Measurements from ENCODE around the gene ANKS1B. TPM values are rescaled to one million over a fixed set of nuclear protein-coding genes. Genes with fewer than 3 reads are reported as not detected.
"Not testable (repeated sequence)": the region's sequence is repeated elsewhere in the genome, so short reads cannot be mapped to it uniquely, and the experiment has no call there.

The ANKS1B gene
- polyA plus RNA-seq, 3 donors, result 3.9 to 5.2 (median 4.6) TPM

- DNase-seq (ENCODE audit: extremely low read depth in 1 of 11, low read depth in 9 of 11, low spot score in 4 of 11), result no peak
Measured at GRCh38 chr12:99372257-99372920, 612.3 kb downstream of the ANKS1B start.

- DNase-seq (ENCODE audit: extremely low read depth in 1 of 11, low read depth in 9 of 11, low spot score in 4 of 11), result peak in 9 of 11 donors; percentile 3 to 31 (median 17)
Measured at GRCh38 chr12:99370421-99371138, 614.2 kb downstream of the ANKS1B start.

GRCh38 chr12:99367181-99367580, 617.6 kb downstream of the ANKS1B start:
- DNase-seq (ENCODE audit: extremely low read depth in 1 of 11, low read depth in 9 of 11, low spot score in 4 of 11), result no peak

- DNase-seq (ENCODE audit: extremely low read depth in 1 of 11, low read depth in 9 of 11, low spot score in 4 of 11), result no peak
Measured at GRCh38 chr12:99352269-99352668, 632.5 kb downstream of the ANKS1B start.

GRCh38 chr12:99343960-99344359, 640.8 kb downstream of the ANKS1B start:
- no peak for DNase-seq (ENCODE audit: extremely low read depth in 1 of 11, low read depth in 9 of 11, low spot score in 4 of 11)

- DNase-seq (ENCODE audit: extremely low read depth in 1 of 11, low read depth in 9 of 11, low spot score in 4 of 11), result no peak
Measured at GRCh38 chr12:99339663-99340062, 645.1 kb downstream of the ANKS1B start.

GRCh38 chr12:99334285-99335056, 650.3 kb downstream of the ANKS1B start:
- DNase-seq (ENCODE audit: extremely low read depth in 1 of 11, low read depth in 9 of 11, low spot score in 4 of 11), result no peak

GRCh38 chr12:99332936-99333591, 651.7 kb downstream of the ANKS1B start:
- DNase-seq (ENCODE audit: extremely low read depth in 1 of 11, low read depth in 9 of 11, low spot score in 4 of 11), result no peak

GRCh38 chr12:99330216-99330615, 654.5 kb downstream of the ANKS1B start:
- no peak for DNase-seq (ENCODE audit: extremely low read depth in 1 of 11, low read depth in 9 of 11, low spot score in 4 of 11)

GRCh38 chr12:99321210-99321609, 663.5 kb downstream of the ANKS1B start:
- not testable (repeated sequence) for DNase-seq (ENCODE audit: extremely low read depth in 1 of 11, low read depth in 9 of 11, low spot score in 4 of 11)

- DNase-seq (ENCODE audit: extremely low read depth in 1 of 11, low read depth in 9 of 11, low spot score in 4 of 11), result no peak
Measured at GRCh38 chr12:99311373-99311772, 673.4 kb downstream of the ANKS1B start.

GRCh38 chr12:99309812-99310211, 674.9 kb downstream of the ANKS1B start:
- no peak for DNase-seq (ENCODE audit: extremely low read depth in 1 of 11, low read depth in 9 of 11, low spot score in 4 of 11)

GRCh38 chr12:99302874-99303273, 681.9 kb downstream of the ANKS1B start:
- DNase-seq (ENCODE audit: extremely low read depth in 1 of 11, low read depth in 9 of 11, low spot score in 4 of 11), result no peak

GRCh38 chr12:99287136-99287535, 697.6 kb downstream of the ANKS1B start:
- no peak for DNase-seq (ENCODE audit: extremely low read depth in 1 of 11, low read depth in 9 of 11, low spot score in 4 of 11)

- no peak for DNase-seq (ENCODE audit: extremely low read depth in 1 of 11, low read depth in 9 of 11, low spot score in 4 of 11)
Measured at GRCh38 chr12:99284161-99284560, 700.6 kb downstream of the ANKS1B start.

- DNase-seq (ENCODE audit: extremely low read depth in 1 of 11, low read depth in 9 of 11, low spot score in 4 of 11), result no peak
Measured at GRCh38 chr12:99282624-99283023, 702.1 kb downstream of the ANKS1B start.

- no peak for DNase-seq (ENCODE audit: extremely low read depth in 1 of 11, low read depth in 9 of 11, low spot score in 4 of 11)
Measured at GRCh38 chr12:99282086-99282485, 702.6 kb downstream of the ANKS1B start.

- no peak for DNase-seq (ENCODE audit: extremely low read depth in 1 of 11, low read depth in 9 of 11, low spot score in 4 of 11)
Measured at GRCh38 chr12:99281277-99281676, 703.5 kb downstream of the ANKS1B start.

GRCh38 chr12:99278899-99279298, 705.8 kb downstream of the ANKS1B start:
- no peak for DNase-seq (ENCODE audit: extremely low read depth in 1 of 11, low read depth in 9 of 11, low spot score in 4 of 11)

Measured in renal cortex interstitium (tissue), 11 donors.